Transverse colon (tissue), 3 donors: ENCODE data around the gene KIAA1217.

ENCODE experiments used
- CTCF ChIP-seq, 5 experiments: fragments of 200-600 bp in 3 of 5; fragments of 450-650 bp in 2 of 5; sonication (generic) in 3 of 5; IDR thresholded peaks; 1 replicate in 2 of 5; 2 replicates in 3 of 5; pipeline ENCODE4 v1.5.1; 2016 to 2017; ENCODE audit warnings: antibody characterized with exemption in 5 of 5, inconsistent platforms in 3 of 5, mild to moderate bottlenecking in 2 of 5, moderate library complexity in 1 of 5
- POLR2A ChIP-seq: fragments of 450-650 bp; IDR thresholded peaks from one replicate; pipeline ENCODE4 v1.6.1; 2016; ENCODE audit warnings: antibody characterized with exemption, mild to moderate bottlenecking, moderate library complexity

DNA sequence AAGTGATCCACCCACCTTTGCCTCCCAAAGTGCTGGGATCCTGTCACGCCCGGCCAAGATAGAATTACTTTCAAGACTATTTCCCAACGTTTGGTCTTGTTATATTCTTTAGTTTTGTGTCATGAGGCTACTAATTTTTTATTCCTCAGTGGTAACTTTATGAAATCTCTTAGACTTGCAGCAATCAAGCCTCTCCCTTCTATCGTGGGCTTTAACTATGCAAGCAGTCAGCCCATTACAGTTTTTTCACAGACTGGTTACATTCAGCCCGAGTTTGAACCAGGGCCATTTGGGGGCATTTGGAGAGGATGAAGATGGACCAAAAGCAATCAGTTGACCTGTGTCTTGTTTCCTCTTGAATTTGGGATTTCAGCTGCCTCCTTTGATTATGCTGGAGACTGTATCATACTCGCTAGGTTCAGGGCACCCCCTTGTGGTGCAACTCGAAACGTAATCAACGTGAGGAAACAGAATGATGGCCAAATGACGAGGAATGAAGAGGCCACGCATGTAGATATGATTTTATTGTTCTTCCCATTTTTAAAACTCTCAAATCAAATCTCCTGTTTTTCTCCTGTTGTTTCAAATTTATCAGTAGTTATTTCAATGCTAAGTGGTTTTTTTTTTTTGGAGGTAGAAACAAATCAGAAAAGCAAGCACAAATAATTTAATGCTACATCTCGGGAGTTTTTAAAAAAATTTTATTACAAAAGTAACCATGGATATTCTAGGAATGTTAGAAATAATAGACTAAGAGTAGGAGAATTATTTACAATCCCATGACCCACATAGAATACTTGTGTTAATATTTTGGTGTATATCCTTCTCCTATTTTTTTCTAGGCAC is 151.6 kb downstream of the KIAA1217 start:
- peak; percentile 58 to 61 (median 59) for TF ChIP-seq CTCF (IDR thresholded peaks at IDR 0.05)
- no peak for TF ChIP-seq POLR2A
